Measurements from ENCODE around the gene CACTIN.

DNA sequence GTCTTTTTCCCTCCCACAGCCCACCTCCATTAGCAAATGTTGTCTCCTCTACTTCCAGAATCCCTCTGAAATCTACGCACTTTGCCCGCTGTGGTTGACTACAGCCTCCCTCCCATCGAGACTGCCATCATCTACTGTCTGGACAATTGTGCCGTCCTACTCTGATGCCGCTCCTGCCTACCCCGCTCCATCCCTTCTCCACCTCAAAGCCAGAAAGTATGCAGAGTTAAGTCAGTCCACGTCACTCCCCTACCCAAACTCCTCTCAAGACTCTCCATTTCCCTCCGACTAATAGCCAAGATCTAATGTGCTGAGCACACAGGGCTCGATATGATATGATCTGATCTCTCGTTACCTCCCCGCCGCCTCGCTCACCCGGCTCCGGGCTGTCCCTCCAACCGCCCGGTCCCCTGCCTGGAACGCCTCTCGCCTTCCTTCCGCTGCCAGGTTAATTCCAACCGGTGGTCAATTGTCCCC lies 556 bp downstream of the CACTIN start:
- TF ChIP-seq CTCF (conservative IDR thresholded peaks at IDR 0.05; ENCODE audit: low read depth, low read length): no peak
- no peak for TF ChIP-seq POLR2A (IDR thresholded peaks at IDR 0.05; ENCODE audit: low read depth, low read length)
- no peak for TF ChIP-seq FOS (IDR thresholded peaks at IDR 0.05; ENCODE audit: low read depth, low read length)
- no peak for TF ChIP-seq USF2 (IDR thresholded peaks at IDR 0.05; ENCODE audit: low read depth, low read length)
- TF ChIP-seq RCOR1 (IDR thresholded peaks at IDR 0.05; ENCODE audit: insufficient replicate concordance, low read length): no peak
- no peak for TF ChIP-seq CEBPB (IDR thresholded peaks at IDR 0.05; ENCODE audit: low read depth, low read length)
- no peak for TF ChIP-seq SMC3 (IDR thresholded peaks at IDR 0.05; ENCODE audit: low read depth, low read length)
- TF ChIP-seq RFX5 (IDR thresholded peaks at IDR 0.05; ENCODE audit: low read depth, low read length): no peak
- no peak for TF ChIP-seq NFE2L2 (IDR thresholded peaks at IDR 0.05; ENCODE audit: low read depth, low read length)
- TF ChIP-seq MAFK (IDR thresholded peaks at IDR 0.05; ENCODE audit: low read depth, low read length): no peak
- TF ChIP-seq RAD21 (IDR thresholded peaks at IDR 0.05; ENCODE audit: low read length): no peak

All from IMR-90 (cell line).